ENCODE results near the gene SERPINA6.

Gene SERPINA6

DNA sequence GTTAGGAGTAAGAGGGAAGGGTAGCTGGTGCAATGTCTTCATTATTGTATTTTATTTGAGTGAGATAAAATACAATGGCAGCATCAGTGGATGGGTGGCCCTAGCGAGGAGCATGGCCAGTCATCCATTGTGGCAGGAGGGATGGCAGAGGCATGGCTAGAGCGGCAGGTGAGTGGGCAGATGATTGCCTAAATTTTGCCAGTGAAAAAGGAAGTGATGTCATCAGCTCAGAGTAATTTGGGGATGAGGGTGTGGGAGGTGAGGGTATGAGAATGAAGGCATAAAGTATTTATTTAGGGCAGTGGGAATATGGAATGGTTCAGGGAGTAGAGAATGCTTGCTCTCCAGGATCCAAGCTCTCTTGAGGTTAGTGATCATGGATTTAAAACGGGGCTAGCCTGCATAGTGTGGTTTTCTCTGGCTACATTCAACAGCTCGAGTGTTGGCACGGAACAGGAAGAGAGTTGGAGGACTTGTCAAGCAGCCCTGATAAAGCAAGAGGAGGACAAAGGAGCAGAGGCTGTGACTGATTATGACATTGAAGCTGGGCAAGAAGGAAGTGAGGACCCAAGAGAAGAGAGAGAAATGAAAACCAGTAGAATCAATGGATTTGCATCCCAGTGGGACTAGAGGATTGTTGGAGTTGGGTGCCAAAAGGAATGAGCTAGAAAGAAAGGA is 18.7 kb upstream of the SERPINA6 start:
- no peak for DNase-seq
- TF ChIP-seq, protein P1, sequence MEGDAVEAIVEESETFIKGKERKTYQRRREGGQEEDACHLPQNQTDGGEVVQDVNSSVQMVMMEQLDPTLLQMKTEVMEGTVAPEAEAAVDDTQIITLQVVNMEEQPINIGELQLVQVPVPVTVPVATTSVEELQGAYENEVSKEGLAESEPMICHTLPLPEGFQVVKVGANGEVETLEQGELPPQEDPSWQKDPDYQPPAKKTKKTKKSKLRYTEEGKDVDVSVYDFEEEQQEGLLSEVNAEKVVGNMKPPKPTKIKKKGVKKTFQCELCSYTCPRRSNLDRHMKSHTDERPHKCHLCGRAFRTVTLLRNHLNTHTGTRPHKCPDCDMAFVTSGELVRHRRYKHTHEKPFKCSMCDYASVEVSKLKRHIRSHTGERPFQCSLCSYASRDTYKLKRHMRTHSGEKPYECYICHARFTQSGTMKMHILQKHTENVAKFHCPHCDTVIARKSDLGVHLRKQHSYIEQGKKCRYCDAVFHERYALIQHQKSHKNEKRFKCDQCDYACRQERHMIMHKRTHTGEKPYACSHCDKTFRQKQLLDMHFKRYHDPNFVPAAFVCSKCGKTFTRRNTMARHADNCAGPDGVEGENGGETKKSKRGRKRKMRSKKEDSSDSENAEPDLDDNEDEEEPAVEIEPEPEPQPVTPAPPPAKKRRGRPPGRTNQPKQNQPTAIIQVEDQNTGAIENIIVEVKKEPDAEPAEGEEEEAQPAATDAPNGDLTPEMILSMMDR (IDR thresholded peaks at IDR 0.05) = no peak
- no peaks in the 10 kb centered on the region for H3K4me1 Mint-ChIP-seq
- no peaks in the 10 kb centered on the region for H3K36me3 Mint-ChIP-seq (ENCODE audit: low read depth)
- no peak overlapping the region for H3K27ac Mint-ChIP-seq
- H3K4me3 Mint-ChIP-seq = no peak overlapping the region
- H3K27me3 Mint-ChIP-seq (ENCODE audit: low read depth, poor library complexity) = peaks cover 19% of the 10 kb centered on the region
- H3K9me3 Mint-ChIP-seq = peaks cover 9% of the 10 kb centered on the region

DNA sequence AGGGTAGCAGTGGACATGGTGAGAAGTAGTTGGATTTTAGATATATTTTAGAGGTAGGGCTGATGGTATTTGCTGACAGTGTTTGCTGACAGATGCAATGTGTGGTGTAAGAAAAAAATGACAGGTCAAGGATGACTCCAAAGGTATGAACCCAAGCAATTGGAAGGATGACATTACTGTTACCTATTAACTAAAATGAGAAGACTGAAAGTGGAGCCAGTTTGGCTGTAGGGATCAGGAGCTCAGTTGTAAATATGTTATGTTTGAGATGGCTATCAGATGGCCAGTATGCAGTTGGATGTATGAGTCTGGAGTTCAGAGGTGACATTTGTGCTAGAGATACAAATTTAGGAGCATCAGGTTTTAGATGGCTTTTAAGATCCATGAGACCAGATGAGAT is 17.4 kb upstream of the SERPINA6 start:
- Mint-ChIP-seq H3K27me3 (ENCODE audit: low read depth, poor library complexity) (peaks cover 19% of the 10 kb centered on the region), H3K36me3 (ENCODE audit: low read depth) (no peaks in the 10 kb centered on the region), H3K27ac (no peak overlapping the region), H3K4me3 (no peak overlapping the region), H3K4me1 (no peaks in the 10 kb centered on the region), H3K9me3 (peaks cover 9% of the 10 kb centered on the region)
- TF ChIP-seq, protein P1 (IDR thresholded peaks at IDR 0.05) = no peak
- no peak for DNase-seq

DNA sequence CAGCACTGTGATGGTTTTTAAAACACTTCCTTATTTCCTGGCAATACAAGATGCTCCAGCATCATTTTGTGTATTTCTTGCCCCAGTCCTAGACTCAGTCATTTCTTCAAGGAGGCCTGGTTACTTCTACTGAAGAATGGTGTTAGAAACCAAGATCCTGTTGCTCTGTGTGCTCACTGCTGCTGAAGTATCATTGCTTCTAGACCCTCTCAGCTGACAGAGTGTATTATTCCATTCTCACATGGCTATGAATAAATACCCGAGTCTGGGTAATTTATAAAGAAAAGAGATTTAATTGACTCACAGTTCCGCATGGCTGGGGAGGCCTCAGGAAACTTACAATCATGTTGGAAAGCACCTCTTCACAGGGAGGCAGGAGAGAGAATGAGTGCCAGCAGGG is 14.9 kb upstream of the SERPINA6 start:
- peaks cover 9% of the 10 kb centered on the region for H3K9me3 Mint-ChIP-seq
- H3K27me3 Mint-ChIP-seq (ENCODE audit: low read depth, poor library complexity) = peaks cover 21% of the 10 kb centered on the region
- no peak overlapping the region for H3K4me3 Mint-ChIP-seq

DNA sequence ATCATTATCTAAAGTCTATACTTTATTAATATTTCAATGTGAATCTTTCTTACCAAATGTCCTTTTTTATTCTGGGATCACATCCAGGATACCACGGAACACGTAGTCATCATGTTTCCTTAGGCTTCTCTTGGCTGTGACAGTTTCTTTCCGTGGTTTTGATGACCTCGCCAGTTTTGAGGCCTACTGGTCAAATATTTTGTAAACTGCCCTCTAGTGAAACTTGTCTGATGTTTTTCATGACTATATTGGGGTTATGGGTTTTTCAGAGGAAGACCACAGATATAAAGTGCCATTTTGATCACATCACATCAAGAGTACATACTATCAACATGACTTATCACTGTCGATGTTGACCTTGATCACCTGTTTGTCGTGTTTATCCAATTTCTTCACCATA is 14.1 kb upstream of the SERPINA6 start:
- Mint-ChIP-seq H3K36me3 (ENCODE audit: low read depth) (no peaks in the 10 kb centered on the region), H3K27me3 (ENCODE audit: low read depth, poor library complexity) (peaks cover 15% of the 10 kb centered on the region), H3K27ac (no peak overlapping the region), H3K9me3 (peaks cover 9% of the 10 kb centered on the region), H3K4me3 (no peak overlapping the region), H3K4me1 (no peaks in the 10 kb centered on the region)
- TF ChIP-seq, protein P1 (IDR thresholded peaks at IDR 0.05) = no peak
- no peak for DNase-seq

More for the DNA sequence above, 14.9 kb upstream of the SERPINA6 start:
- DNase-seq = no peak
- TF ChIP-seq, protein P1 (IDR thresholded peaks at IDR 0.05) = no peak
- no peak overlapping the region for H3K27ac Mint-ChIP-seq
- no peaks in the 10 kb centered on the region for H3K36me3 Mint-ChIP-seq (ENCODE audit: low read depth)
- H3K4me1 Mint-ChIP-seq = no peaks in the 10 kb centered on the region

DNA sequence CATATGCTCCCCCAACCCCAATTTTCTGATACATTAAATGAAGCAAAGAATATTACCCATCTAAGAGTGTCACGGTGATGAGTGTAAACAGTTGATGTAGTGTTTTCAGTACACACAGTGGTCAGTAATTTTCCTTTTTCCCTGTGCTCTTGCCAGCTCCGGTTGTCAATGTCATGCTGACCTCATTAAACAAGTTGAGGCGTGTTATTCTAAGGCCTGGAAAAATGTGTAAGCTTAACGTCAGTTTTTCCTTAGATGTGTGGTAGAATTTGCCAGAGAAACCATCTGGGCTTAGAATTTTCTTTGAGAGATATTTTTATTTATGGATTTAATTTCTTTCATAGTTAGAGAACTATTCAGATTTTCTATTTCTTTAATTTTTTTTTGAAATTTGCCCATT is 11.7 kb upstream of the SERPINA6 start:
- peaks cover 16% of the 10 kb centered on the region for H3K27me3 Mint-ChIP-seq (ENCODE audit: low read depth, poor library complexity)
- DNase-seq = no peak
- H3K9me3 Mint-ChIP-seq = peaks cover 9% of the 10 kb centered on the region
- no peak overlapping the region for H3K27ac Mint-ChIP-seq
- H3K4me3 Mint-ChIP-seq = no peak overlapping the region
- H3K36me3 Mint-ChIP-seq (ENCODE audit: low read depth) = no peaks in the 10 kb centered on the region
- H3K4me1 Mint-ChIP-seq = no peaks in the 10 kb centered on the region
- TF ChIP-seq, protein P1 (IDR thresholded peaks at IDR 0.05) = no peak

DNA sequence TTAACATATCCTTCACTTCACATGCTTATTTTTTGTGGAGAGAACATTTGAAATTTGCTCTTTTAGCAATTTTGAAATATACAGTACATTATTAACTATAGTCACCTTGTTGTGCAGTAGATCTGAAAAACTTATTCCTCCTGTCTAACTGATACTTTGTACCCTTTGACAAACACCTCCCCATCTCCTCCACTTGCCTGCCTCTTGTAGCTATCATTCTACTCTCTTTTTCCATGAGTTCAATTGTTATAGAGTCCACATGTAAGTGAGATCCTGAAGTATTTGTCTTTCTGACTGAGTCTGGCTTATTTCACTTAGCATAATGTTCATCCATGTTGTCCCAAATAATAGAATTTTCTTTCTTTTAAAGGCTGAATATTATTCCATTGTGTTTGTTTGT is 9.5 kb upstream of the SERPINA6 start:
- TF ChIP-seq, protein P1 (IDR thresholded peaks at IDR 0.05) = no peak
- H3K36me3 Mint-ChIP-seq (ENCODE audit: low read depth) = no peaks in the 10 kb centered on the region
- DNase-seq = no peak
- H3K27me3 Mint-ChIP-seq (ENCODE audit: low read depth, poor library complexity) = peaks cover 18% of the 10 kb centered on the region
- no peaks in the 10 kb centered on the region for H3K9me3 Mint-ChIP-seq
- H3K4me1 Mint-ChIP-seq = peaks cover 1% of the 10 kb centered on the region
- H3K4me3 Mint-ChIP-seq = no peak overlapping the region
- no peak overlapping the region for H3K27ac Mint-ChIP-seq
